SJCRH30 (cell line): ENCODE measurements around the gene MAP3K20. TPM values are rescaled to one million over a fixed set of nuclear protein-coding genes. Genes with fewer than 3 reads are reported as not detected.

Source experiments
- DNase-seq, 2 experiments: peaks; one replicate each; pipeline ENCODE4 v3.0.0-alpha.2; 2015 to 2020
- H3K27ac ChIP-seq: fragments of 250-450 bp; sonication (Bioruptor Pico); 2 replicates; pipeline ENCODE4 v1.5.1; 2020; ENCODE audit warnings: mild to moderate bottlenecking, moderate library complexity
- H3K27me3 ChIP-seq: fragments of 250-450 bp; sonication (Bioruptor Pico); 2 replicates; pipeline ENCODE4 v1.5.1; 2020; ENCODE audit warnings: mild to moderate bottlenecking, moderate library complexity
- H3K36me3 ChIP-seq: fragments of 250-450 bp; sonication (Bioruptor Pico); 2 replicates; pipeline ENCODE4 v1.5.1; 2020; ENCODE audit warnings: mild to moderate bottlenecking, moderate library complexity
- H3K4me1 ChIP-seq: fragments of 250-450 bp; sonication (Bioruptor Pico); 2 replicates; pipeline ENCODE4 v1.5.1; 2020; ENCODE audit warnings: mild to moderate bottlenecking, moderate library complexity
- H3K4me3 ChIP-seq: fragments of 250-450 bp; sonication (Bioruptor Pico); 2 replicates; pipeline ENCODE4 v1.5.1; 2020; ENCODE audit warnings: mild to moderate bottlenecking, moderate library complexity
- H3K9me3 ChIP-seq: fragments of 250-450 bp; sonication (Bioruptor Pico); replicated peaks from 2 replicates; pipeline ENCODE4 v1.5.1; 2020; ENCODE audit warnings: mild to moderate bottlenecking, moderate library complexity
- total RNA-seq: library from RNA; depleted of rRNA; stranded (reverse); fragments of >200 nt; shearing (Covaris generic); gene quantifications from 2 replicates; pipeline ENCODE4 v1.2.3, GENCODE V29; 2014

The MAP3K20 gene
- total RNA-seq, 1 experiment from 2014 or later, result 34.7 TPM

- Histone ChIP-seq H3K4me1 (peaks cover 9% of the 10 kb centered on the region), H3K4me3 (no peak overlapping the region), H3K9me3 (0 out of 2 replicates have a peak, but pooled peaks cover 8% of the 10 kb centered on the region)
Observed at GRCh38 chr2:173138962-173139361, 63.3 kb downstream of the MAP3K20 start.

DNA sequence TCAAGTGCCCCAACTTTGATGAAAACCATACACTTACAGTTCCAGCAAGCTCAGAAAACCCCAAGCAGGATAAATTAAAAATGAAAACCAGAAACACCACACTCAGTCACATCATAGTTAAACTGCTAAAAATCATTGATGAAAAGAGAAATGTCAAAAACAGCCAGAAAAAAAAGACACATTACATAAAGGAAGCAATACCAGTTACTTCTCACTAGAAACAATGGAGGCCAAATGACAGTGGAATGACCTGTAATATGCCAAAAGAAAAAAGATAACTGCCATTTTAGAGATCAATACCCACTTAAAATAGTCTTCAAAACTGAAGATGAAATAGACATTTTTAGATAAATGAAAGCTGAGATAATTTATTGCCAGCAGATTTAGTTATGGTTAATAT lies 66.0 kb downstream of the MAP3K20 start:
- H3K4me3 ChIP-seq, result no peak overlapping the region

More at GRCh38 chr2:173138962-173139361, 63.3 kb downstream of the MAP3K20 start:
- no peak for DNase-seq
- Histone ChIP-seq H3K36me3 (peaks cover 6% of the 10 kb centered on the region; the same call in 1 of the 2 replicates), H3K27ac (no peak overlapping the region), H3K27me3 (no peaks in the 10 kb centered on the region)

GRCh38 chr2:173145454-173145853 lies 69.8 kb downstream of the MAP3K20 start:
- peaks cover 6% of the 10 kb centered on the region; the same call in 1 of the 2 replicates for H3K36me3 ChIP-seq
- H3K27ac ChIP-seq, result no peak overlapping the region
- peaks cover 10% of the 10 kb centered on the region for H3K4me1 ChIP-seq
- DNase-seq, result no peak
- H3K9me3 ChIP-seq, result 0 out of 2 replicates have a peak, but pooled peaks cover 8% of the 10 kb centered on the region
- H3K27me3 ChIP-seq, result no peaks in the 10 kb centered on the region
- no peak overlapping the region for H3K4me3 ChIP-seq

More for the DNA sequence above, 66.0 kb downstream of the MAP3K20 start:
- Histone ChIP-seq H3K27me3 (no peaks in the 10 kb centered on the region), H3K27ac (no peak overlapping the region), H3K4me1 (peaks cover 2% of the 10 kb centered on the region), H3K9me3 (0 out of 2 replicates have a peak, but pooled peaks cover 8% of the 10 kb centered on the region), H3K36me3 (peaks cover 6% of the 10 kb centered on the region; the same call in 1 of the 2 replicates)
- no peak for DNase-seq

- peaks cover 10% of the 10 kb centered on the region for H3K4me1 ChIP-seq
- H3K9me3 ChIP-seq, result 0 out of 2 replicates have a peak, but pooled peaks cover 3% of the 10 kb centered on the region
- H3K36me3 ChIP-seq, result 0 out of 2 replicates have a peak, but pooled peaks cover 3% of the 10 kb centered on the region
- H3K27ac ChIP-seq, result no peak overlapping the region
- H3K27me3 ChIP-seq, result no peaks in the 10 kb centered on the region
- no peak overlapping the region for H3K4me3 ChIP-seq
- DNase-seq, result no peak
Observed at GRCh38 chr2:173146590-173146989, 70.9 kb downstream of the MAP3K20 start.

- H3K4me3 ChIP-seq, result no peak overlapping the region
- no peaks in the 10 kb centered on the region for H3K36me3 ChIP-seq
- H3K27ac ChIP-seq, result no peak overlapping the region
- peaks cover 10% of the 10 kb centered on the region for H3K4me1 ChIP-seq
- no peaks in the 10 kb centered on the region for H3K9me3 ChIP-seq
- no peak for DNase-seq
- H3K27me3 ChIP-seq, result no peaks in the 10 kb centered on the region
Observed at GRCh38 chr2:173148520-173148919, 72.9 kb downstream of the MAP3K20 start.

DNA sequence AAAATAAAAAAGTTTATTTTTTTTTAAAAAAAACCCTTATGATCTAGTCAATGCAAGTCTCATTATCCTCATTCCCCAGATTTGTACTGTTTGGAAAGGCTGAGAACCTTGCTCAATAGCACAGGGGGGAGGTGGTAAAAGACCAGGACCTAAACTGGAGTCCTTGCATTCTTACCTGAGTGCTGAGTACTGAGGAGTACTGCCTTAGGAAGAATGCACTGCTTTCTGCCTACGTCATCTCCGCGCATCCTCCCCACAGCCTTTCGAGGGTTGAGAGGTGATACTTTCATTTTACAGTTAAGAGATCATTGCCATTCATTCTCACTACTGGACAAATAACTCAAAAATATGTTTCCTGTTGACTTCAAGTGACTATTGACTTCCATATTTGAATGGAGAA lies 73.8 kb downstream of the MAP3K20 start:
- no peak for DNase-seq
- Histone ChIP-seq H3K4me3 (no peak overlapping the region), H3K4me1 (peaks cover 10% of the 10 kb centered on the region), H3K27ac (no peak overlapping the region), H3K27me3 (no peaks in the 10 kb centered on the region), H3K9me3 (no peaks in the 10 kb centered on the region), H3K36me3 (no peaks in the 10 kb centered on the region; the same call in 1 of the 2 replicates)

GRCh38 chr2:173150087-173150486 lies 74.4 kb downstream of the MAP3K20 start:
- H3K4me1 ChIP-seq, result peaks cover 10% of the 10 kb centered on the region
- DNase-seq, result no peak
- no peak overlapping the region for H3K4me3 ChIP-seq
- no peaks in the 10 kb centered on the region for H3K27me3 ChIP-seq
- H3K9me3 ChIP-seq, result no peaks in the 10 kb centered on the region
- no peaks in the 10 kb centered on the region; the same call in 1 of the 2 replicates for H3K36me3 ChIP-seq
- no peak overlapping the region for H3K27ac ChIP-seq

GRCh38 chr2:173150963-173151362 lies 75.3 kb downstream of the MAP3K20 start:
- Histone ChIP-seq H3K9me3 (no peaks in the 10 kb centered on the region), H3K27ac (no peak overlapping the region), H3K4me3 (no peak overlapping the region), H3K27me3 (no peaks in the 10 kb centered on the region), H3K4me1 (peaks cover 10% of the 10 kb centered on the region), H3K36me3 (no peaks in the 10 kb centered on the region; the same call in 1 of the 2 replicates)
- DNase-seq, result no peak

DNA sequence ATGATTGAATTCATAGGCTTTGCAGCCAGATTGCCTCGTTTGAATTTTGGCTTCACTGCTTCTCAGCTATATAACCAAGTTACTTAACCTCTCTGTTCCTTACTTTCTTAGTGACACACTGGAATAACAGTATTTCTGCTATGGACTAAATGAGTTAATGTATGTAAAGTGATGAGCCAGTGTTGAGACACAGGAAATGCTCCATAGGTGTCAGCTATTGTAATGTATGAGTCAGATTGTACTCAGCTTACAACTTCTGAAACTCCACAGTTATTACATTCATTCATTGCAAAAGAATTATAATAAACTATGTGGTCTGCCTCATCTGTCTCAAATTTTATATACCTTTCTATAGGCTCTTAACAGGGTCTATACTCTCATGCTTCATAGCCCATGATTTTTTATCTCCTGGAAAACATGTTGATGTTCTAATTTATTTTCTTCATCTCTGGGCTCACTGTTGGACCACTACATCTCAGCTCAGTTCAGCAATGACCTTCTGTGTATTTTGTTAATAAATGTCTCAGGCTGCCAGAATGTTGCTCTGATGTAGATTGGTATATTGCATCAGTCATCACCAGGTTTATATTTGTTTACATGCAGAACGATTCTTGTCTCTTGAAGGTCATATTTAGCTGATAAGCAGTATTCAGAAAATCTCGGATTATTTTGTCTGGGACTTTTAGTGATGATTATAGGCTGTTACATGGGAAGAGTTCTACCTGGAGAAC lies 76.2 kb downstream of the MAP3K20 start:
- H3K4me1 ChIP-seq, result peaks cover 10% of the 10 kb centered on the region
- no peaks in the 10 kb centered on the region for H3K27me3 ChIP-seq
- no peak for DNase-seq
- no peaks in the 10 kb centered on the region; the same call in 1 of the 2 replicates for H3K36me3 ChIP-seq
- no peak overlapping the region for H3K4me3 ChIP-seq
- no peak overlapping the region for H3K27ac ChIP-seq
- no peaks in the 10 kb centered on the region for H3K9me3 ChIP-seq

GRCh38 chr2:173153301-173153885 lies 77.7 kb downstream of the MAP3K20 start:
- Histone ChIP-seq H3K27me3 (no peaks in the 10 kb centered on the region), H3K9me3 (no peaks in the 10 kb centered on the region), H3K27ac (no peak overlapping the region), H3K4me1 (peaks cover 7% of the 10 kb centered on the region), H3K36me3 (no peaks in the 10 kb centered on the region; the same call in 1 of the 2 replicates), H3K4me3 (no peak overlapping the region)
- DNase-seq, result no peak

DNA sequence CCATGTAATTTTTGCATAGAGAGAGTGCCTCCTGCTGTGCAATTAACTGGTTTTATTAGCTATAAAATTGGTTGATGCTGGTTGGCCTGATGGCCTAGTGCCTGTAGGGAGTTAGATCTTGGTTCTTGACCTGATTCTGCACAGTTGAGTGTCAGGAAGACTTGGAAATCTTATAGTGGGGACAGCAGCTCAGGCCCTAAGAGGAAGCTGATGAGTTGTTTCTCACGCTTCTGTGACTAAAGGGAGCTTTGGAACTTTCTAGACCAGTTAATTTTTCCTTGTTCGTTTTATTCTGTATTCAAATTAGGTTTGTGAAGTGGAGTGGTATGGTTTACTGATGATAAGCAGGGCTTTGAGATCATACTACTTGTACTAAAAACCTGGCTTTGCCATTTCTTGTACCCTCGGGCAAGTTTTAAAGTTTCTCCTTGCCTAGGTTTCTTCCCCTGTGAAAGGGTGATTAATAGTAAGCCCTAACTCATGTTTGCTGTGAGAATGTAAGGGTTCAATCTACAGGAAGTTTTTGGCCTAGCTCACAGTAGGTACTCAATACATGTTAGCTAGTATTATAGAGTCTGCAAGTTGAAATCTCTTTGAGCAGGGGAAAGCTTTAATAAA lies 82.1 kb downstream of the MAP3K20 start:
- Histone ChIP-seq H3K36me3 (no peaks in the 10 kb centered on the region; the same call in 1 of the 2 replicates), H3K4me1 (peaks cover 8% of the 10 kb centered on the region; the same call in 1 of the 2 replicates), H3K4me3 (no peak overlapping the region), H3K27ac (no peak overlapping the region), H3K9me3 (no peaks in the 10 kb centered on the region), H3K27me3 (no peaks in the 10 kb centered on the region)
- DNase-seq, result no peak

GRCh38 chr2:173159791-173160463 lies 84.3 kb downstream of the MAP3K20 start:
- Histone ChIP-seq H3K4me3 (no peak overlapping the region), H3K9me3 (0 out of 2 replicates have a peak, but pooled peaks cover 3% of the 10 kb centered on the region), H3K27me3 (no peaks in the 10 kb centered on the region), H3K4me1 (peaks cover 8% of the 10 kb centered on the region; the same call in 1 of the 2 replicates), H3K27ac (no peak overlapping the region), H3K36me3 (no peaks in the 10 kb centered on the region)
- DNase-seq, result no peak

GRCh38 chr2:173160618-173161017 lies 85.0 kb downstream of the MAP3K20 start:
- no peaks in the 10 kb centered on the region for H3K36me3 ChIP-seq
- H3K27ac ChIP-seq, result no peak overlapping the region
- 0 out of 2 replicates have a peak, but pooled peaks cover 3% of the 10 kb centered on the region for H3K9me3 ChIP-seq
- H3K27me3 ChIP-seq, result no peaks in the 10 kb centered on the region
- H3K4me3 ChIP-seq, result no peak overlapping the region
- H3K4me1 ChIP-seq, result peaks cover 8% of the 10 kb centered on the region; the same call in 1 of the 2 replicates
- DNase-seq, result no peak

DNA sequence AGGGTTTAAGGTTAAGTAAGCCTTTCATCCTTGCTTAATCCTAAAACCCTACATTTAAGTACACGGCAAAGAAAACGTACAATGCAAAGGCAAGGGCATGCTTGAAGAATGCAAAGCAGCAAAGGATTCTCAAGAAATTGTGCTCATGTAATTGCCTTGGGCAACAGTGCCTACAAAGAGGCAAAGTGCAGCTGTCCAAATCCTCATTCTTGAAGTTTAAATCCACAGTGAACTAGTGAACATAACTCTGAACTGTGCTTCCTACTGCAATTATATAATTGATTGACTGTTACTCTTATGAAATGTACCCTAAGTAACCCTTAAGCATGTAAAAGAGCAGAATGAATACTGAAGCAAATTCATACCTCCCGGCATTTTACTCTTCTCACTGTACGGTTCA lies 85.4 kb downstream of the MAP3K20 start:
- Histone ChIP-seq H3K9me3 (0 out of 2 replicates have a peak, but pooled peaks cover 3% of the 10 kb centered on the region), H3K27ac (no peak overlapping the region), H3K4me1 (peaks cover 8% of the 10 kb centered on the region; the same call in 1 of the 2 replicates), H3K36me3 (no peaks in the 10 kb centered on the region), H3K4me3 (no peak overlapping the region), H3K27me3 (no peaks in the 10 kb centered on the region)
- peak in 1 of 2 experiments; percentile 22 for DNase-seq
